Large intestine (tissue), 3 donors: ENCODE measurements around the gene PPP2R3B. TPM values are rescaled to one million over a fixed set of nuclear protein-coding genes. Genes with fewer than 3 reads are reported as not detected.
"Not testable (repeated sequence)": the region's sequence is repeated elsewhere in the genome, so short reads cannot be mapped to it uniquely, and the experiment has no call there.

ENCODE experiments used
- DNase-seq, 2 donors: peaks; one replicate each; pipeline versions ENCODE4 v3.0.0 to v3.0.0-alpha.2; 2013
- H3K27ac ChIP-seq: one replicate; pipeline ENCODE4 v1.5.1; 2013; ENCODE audit warnings: low read length
- H3K27me3 ChIP-seq: 2 replicates; pipeline ENCODE4 v1.6.1; 2013; ENCODE audit warnings: low read length; ENCODE audit not compliant: control insufficient read depth, insufficient read depth
- H3K36me3 ChIP-seq: 2 replicates; pipeline ENCODE4 v1.6.1; 2013; ENCODE audit warnings: low read length; ENCODE audit not compliant: control insufficient read depth, insufficient read depth
- H3K4me1 ChIP-seq: one replicate; pipeline ENCODE4 v1.6.1; 2013; ENCODE audit warnings: low read length; ENCODE audit not compliant: control insufficient read depth, insufficient read depth
- H3K4me3 ChIP-seq: one replicate; pipeline ENCODE4 v1.5.1; 2013; ENCODE audit warnings: low read length
- H3K9me3 ChIP-seq: one replicate; pipeline ENCODE4 v1.6.1; 2013; ENCODE audit warnings: mild to moderate bottlenecking, low read depth, low read length, moderate library complexity; ENCODE audit not compliant: control insufficient read depth
- WGBS: methylation state at CpG from one replicate; pipeline ENCODE4 v1.1.5; 2013; ENCODE audit warnings: low lambda C conversion rate; ENCODE audit not compliant: insufficient coverage; 5-methylcytosine and 5-hydroxymethylcytosine counted together
- polyA plus RNA-seq: library from polyadenylated mRNA; unstranded; fragments of 120-200 nt; gene quantifications from one replicate; pipeline ENCODE4 v1.2.1, GENCODE V29; 2013

The PPP2R3B gene
- polyA plus RNA-seq, 1 donor: 15.0 TPM

DNA sequence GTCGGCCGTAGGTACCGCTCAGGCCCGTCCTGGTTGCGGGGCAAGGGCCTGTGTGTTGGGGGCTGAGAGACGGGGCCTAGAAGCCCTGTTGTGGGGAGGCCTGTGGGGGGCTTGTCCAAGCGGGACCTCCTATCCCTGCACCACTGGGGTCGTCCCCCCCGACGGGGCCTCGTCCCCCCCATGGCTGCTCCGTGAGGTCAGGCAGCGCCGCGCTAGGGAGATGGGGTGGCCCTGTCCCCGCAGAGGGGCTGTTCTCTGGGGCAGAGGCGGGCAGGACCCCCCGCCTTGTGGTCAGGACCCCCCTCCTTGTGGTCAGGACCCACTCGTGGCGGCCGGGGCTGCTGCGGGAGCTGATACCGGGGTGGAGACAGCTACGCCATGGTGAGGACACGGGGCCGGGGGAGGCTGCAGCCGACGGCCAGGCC, 56.0 kb downstream of the PPP2R3B start:
- DNase-seq: no peak
- no peak overlapping the region for H3K4me3 ChIP-seq
- H3K27me3 ChIP-seq: peaks cover 24% of the 10 kb centered on the region
- H3K4me1 ChIP-seq: peaks cover 3% of the 10 kb centered on the region
- H3K9me3 ChIP-seq: peaks cover 31% of the 10 kb centered on the region
- peaks cover 11% of the 10 kb centered on the region for H3K36me3 ChIP-seq
- H3K27ac ChIP-seq: no peak overlapping the region
- WGBS: no CpG with 5 or more reads among the region's 28 CpGs

GRCh38 chrX:330141-330725, 56.5 kb downstream of the PPP2R3B start:
- H3K4me3 ChIP-seq, DNase-seq, H3K36me3 ChIP-seq, H3K4me1 ChIP-seq, H3K27ac ChIP-seq: not testable (repeated sequence)
- peaks cover 24% of the 10 kb centered on the region for H3K27me3 ChIP-seq
- H3K9me3 ChIP-seq: peaks cover 26% of the 10 kb centered on the region
- no CpG with 5 or more reads among the region's 29 CpGs for WGBS

DNA sequence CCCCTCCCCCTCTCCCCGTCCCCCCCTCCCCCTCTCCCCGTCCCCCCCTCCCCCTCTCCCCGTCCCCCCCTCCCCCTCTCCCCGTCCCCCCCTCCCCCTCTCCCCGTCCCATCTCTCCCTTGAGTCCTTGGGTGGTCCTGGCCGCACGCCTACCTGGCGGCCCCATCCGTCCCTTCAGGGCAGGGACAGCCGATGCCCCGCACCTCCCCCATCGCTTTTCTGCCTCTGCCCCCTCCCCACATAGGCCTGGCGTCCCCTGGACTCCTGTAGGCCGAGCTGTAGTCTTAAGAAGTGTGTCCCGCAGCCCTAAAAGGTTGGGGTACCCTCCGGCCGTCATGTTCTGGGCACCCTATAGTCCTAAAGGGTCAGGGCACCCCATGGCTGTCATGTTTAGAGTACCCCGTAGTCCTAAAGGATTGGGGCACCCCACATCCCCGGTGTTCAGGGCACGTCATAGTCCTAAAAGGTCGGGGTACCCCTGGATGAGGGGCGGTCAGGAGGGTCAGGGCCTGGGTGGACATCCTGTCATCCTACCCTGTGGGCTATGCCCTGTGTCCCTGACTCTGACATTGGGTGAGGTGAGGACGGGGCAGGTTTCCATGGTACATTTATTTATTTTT, 57.3 kb downstream of the PPP2R3B start:
- WGBS: no CpG with 5 or more reads among the region's 23 CpGs
- peaks cover 24% of the 10 kb centered on the region for H3K27me3 ChIP-seq
- H3K9me3 ChIP-seq: peaks cover 18% of the 10 kb centered on the region
- DNase-seq: no peak
- H3K4me1 ChIP-seq: peaks cover 3% of the 10 kb centered on the region
- no peak overlapping the region for H3K27ac ChIP-seq
- no peak overlapping the region for H3K4me3 ChIP-seq
- H3K36me3 ChIP-seq: peaks cover 7% of the 10 kb centered on the region

- H3K27me3 ChIP-seq: peaks cover 24% of the 10 kb centered on the region
- peaks cover 3% of the 10 kb centered on the region for H3K4me1 ChIP-seq
- H3K27ac ChIP-seq: no peak overlapping the region
- no peak overlapping the region for H3K4me3 ChIP-seq
- no peaks in the 10 kb centered on the region for H3K36me3 ChIP-seq
- H3K9me3 ChIP-seq: peaks cover 5% of the 10 kb centered on the region
- DNase-seq: no peak
- WGBS: no CpG with 5 or more reads among the region's 33 CpGs
Measured at GRCh38 chrX:327660-328126, 59.0 kb downstream of the PPP2R3B start.

DNA sequence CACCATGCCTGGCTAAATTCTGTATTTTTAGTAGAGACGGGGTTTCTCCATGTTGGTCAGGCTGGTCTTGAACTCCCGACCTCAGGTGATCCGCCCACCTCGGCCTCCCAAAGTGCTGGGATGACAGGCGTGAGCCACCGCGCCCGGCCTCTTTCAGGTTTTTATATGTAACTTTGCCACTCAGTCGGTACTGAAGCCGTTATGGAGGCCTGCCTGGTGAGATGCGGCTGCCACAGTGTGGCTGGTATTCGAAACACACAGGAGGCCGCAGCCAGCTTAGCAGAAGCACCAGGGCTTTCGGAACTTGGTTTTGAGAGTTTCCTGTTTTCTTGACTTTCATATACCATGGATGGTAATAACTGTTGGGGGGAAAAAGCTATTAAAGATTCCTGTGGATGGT, 62.0 kb downstream of the PPP2R3B start:
- not testable (repeated sequence) for H3K27ac ChIP-seq, H3K36me3 ChIP-seq, DNase-seq, H3K4me1 ChIP-seq, H3K4me3 ChIP-seq, H3K9me3 ChIP-seq, H3K27me3 ChIP-seq
- no CpG with 5 or more reads among the region's 14 CpGs for WGBS

GRCh38 chrX:323721-324628, 62.7 kb downstream of the PPP2R3B start:
- DNase-seq: peak; percentile 48 to 84
- Histone ChIP-seq H3K4me3 (no peak overlapping the region), H3K27ac (no peak overlapping the region), H3K4me1 (no peaks in the 10 kb centered on the region), H3K36me3 (no peaks in the 10 kb centered on the region), H3K9me3 (no peaks in the 10 kb centered on the region), H3K27me3 (no peaks in the 10 kb centered on the region)
- 80% methylated on average over 1 of the region's 38 CpGs for WGBS

GRCh38 chrX:320126-320783, 66.5 kb downstream of the PPP2R3B start:
- WGBS: no CpG with 5 or more reads among the region's 24 CpGs
- Histone ChIP-seq H3K4me3 (peak overlapping the region; percentile 94), H3K9me3 (peaks cover 5% of the 10 kb centered on the region), H3K4me1 (no peaks in the 10 kb centered on the region), H3K36me3 (peaks cover 12% of the 10 kb centered on the region), H3K27me3 (no peaks in the 10 kb centered on the region), H3K27ac (no peak overlapping the region)
- peak in 1 of 2 donors; percentile 32 for DNase-seq

GRCh38 chrX:319579-320125, 67.1 kb downstream of the PPP2R3B start:
- Histone ChIP-seq H3K9me3 (peaks cover 11% of the 10 kb centered on the region), H3K36me3 (peaks cover 18% of the 10 kb centered on the region), H3K4me3 (peak overlapping the region; percentile 94), H3K27me3 (no peaks in the 10 kb centered on the region), H3K27ac (peak overlapping the region; percentile 56), H3K4me1 (no peaks in the 10 kb centered on the region)
- peak in 1 of 2 donors; percentile 34 for DNase-seq
- WGBS: no CpG with 5 or more reads among the region's 41 CpGs

- Histone ChIP-seq H3K36me3 (peaks cover 22% of the 10 kb centered on the region), H3K27me3 (no peaks in the 10 kb centered on the region), H3K4me1 (no peaks in the 10 kb centered on the region), H3K9me3 (peaks cover 16% of the 10 kb centered on the region), H3K27ac (peak within 1 kb of the TSS; percentile 94), H3K4me3 (peak within 1 kb of the TSS; percentile 94)
- no CpG with 5 or more reads among the region's 97 CpGs for WGBS
- DNase-seq: peak; percentile 100
Measured at GRCh38 chrX:318739-319578, 67.7 kb downstream of the PPP2R3B start, which contains the start of gene GTPBP6. TSS of gene GTPBP6 (minus strand) at chrX:318796. CDS start at chrX:318787, 9 bp downstream.
